ENCODE results near the gene RAB8B.

Gene RAB8B

DNA sequence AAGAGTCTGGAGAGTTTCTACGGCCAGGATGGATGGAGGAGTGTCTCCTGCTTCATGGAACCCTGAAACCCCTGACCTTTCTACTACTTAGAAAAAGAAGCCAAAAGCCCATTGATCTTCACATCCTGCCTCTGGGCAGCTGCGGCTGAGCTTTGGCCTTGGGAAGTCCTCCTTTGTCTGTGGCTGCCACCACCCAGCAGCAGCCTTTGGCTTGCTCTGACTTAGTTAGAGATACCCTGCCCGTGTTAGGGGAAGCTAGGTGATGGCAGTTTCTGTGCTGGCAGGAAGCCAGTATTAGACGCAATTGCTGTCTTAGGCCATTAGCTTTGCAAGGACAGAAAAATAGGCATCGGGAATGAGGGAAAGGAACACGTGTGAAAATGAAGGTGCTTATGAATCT is 106.8 kb downstream of the RAB8B start:
- H2AFZ ChIP-seq (ENCODE audit: low read depth, low read length, severe bottlenecking), result no peak overlapping the region
- no peak overlapping the region for H3K4me3 ChIP-seq (ENCODE audit: insufficient read depth, low read length, poor library complexity, severe bottlenecking)
- no peak overlapping the region for H3K9ac ChIP-seq (ENCODE audit: low read length)
- H3K27ac ChIP-seq (ENCODE audit: low read depth, low read length), result no peak overlapping the region
- H3K9me2 ChIP-seq (replicated peaks; ENCODE audit: insufficient read depth, low read length), result no peaks in the 10 kb centered on the region
- no peaks in the 10 kb centered on the region for H3K36me3 ChIP-seq (ENCODE audit: low read length)
- H3K79me2 ChIP-seq (ENCODE audit: insufficient read depth, low read length), result no peaks in the 10 kb centered on the region
- no peaks in the 10 kb centered on the region for H3K9me3 ChIP-seq (ENCODE audit: insufficient read depth, low read length)
- TF ChIP-seq EZH2phosphoT487 (conservative IDR thresholded peaks at IDR 0.05; ENCODE audit: low read length), result no peak
- TF ChIP-seq, protein P1, sequence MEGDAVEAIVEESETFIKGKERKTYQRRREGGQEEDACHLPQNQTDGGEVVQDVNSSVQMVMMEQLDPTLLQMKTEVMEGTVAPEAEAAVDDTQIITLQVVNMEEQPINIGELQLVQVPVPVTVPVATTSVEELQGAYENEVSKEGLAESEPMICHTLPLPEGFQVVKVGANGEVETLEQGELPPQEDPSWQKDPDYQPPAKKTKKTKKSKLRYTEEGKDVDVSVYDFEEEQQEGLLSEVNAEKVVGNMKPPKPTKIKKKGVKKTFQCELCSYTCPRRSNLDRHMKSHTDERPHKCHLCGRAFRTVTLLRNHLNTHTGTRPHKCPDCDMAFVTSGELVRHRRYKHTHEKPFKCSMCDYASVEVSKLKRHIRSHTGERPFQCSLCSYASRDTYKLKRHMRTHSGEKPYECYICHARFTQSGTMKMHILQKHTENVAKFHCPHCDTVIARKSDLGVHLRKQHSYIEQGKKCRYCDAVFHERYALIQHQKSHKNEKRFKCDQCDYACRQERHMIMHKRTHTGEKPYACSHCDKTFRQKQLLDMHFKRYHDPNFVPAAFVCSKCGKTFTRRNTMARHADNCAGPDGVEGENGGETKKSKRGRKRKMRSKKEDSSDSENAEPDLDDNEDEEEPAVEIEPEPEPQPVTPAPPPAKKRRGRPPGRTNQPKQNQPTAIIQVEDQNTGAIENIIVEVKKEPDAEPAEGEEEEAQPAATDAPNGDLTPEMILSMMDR (IDR thresholded peaks at IDR 0.05; ENCODE audit: insufficient read depth, low read length, poor library complexity, severe bottlenecking), result no peak
- H3K27me3 ChIP-seq (ENCODE audit: low read length), result no peaks in the 10 kb centered on the region
- no peak overlapping the region for H3K4me2 ChIP-seq (ENCODE audit: low read depth, low read length, poor library complexity, severe bottlenecking)
- H4K20me1 ChIP-seq (ENCODE audit: low read depth, low read length), result no peaks in the 10 kb centered on the region
- H3F3A ChIP-seq (ENCODE audit: insufficient read depth), result no peaks in the 10 kb centered on the region

DNA sequence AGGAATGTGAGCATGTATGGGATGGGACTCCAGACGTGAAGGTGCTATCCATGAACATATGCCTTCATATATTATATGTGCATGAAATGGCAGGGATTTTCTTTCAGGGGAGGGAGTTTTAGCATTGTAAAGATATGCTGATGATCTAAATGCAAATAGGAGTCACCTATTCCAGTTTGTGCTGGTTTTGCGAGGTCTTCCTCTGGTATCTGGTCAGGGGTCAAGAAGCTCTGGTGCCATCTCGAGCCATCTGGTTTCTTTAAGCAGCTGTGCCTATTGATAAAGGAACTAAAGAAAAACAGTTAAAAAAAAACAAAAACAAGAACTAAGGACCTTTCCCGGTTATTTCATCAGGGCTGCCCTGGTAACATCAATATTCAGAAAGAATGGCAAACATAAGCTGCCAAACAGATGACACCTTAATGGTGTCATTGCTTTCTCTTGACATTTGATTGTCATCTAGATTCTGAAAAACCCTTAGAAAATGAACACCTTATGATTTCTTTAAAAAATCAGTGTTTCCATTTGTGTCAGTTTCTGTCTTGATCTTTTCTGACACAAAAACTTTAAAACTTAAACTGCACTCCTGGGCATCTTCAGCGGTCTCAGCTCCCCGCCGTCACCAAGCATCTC is 110.7 kb downstream of the RAB8B start:
- no peaks in the 10 kb centered on the region for H3K79me2 ChIP-seq (ENCODE audit: insufficient read depth, low read length)
- H3K4me3 ChIP-seq (ENCODE audit: insufficient read depth, low read length, poor library complexity, severe bottlenecking), result no peak overlapping the region
- H3K9me3 ChIP-seq (ENCODE audit: insufficient read depth, low read length), result no peaks in the 10 kb centered on the region
- H3F3A ChIP-seq (ENCODE audit: insufficient read depth), result no peaks in the 10 kb centered on the region
- H2AFZ ChIP-seq (ENCODE audit: low read depth, low read length, severe bottlenecking), result no peak overlapping the region
- H4K20me1 ChIP-seq (ENCODE audit: low read depth, low read length), result no peaks in the 10 kb centered on the region
- no peaks in the 10 kb centered on the region for H3K36me3 ChIP-seq (ENCODE audit: low read length)
- H3K9me2 ChIP-seq (replicated peaks; ENCODE audit: insufficient read depth, low read length), result no peaks in the 10 kb centered on the region
- H3K9ac ChIP-seq (ENCODE audit: low read length), result no peak overlapping the region
- H3K27ac ChIP-seq (ENCODE audit: low read depth, low read length), result no peak overlapping the region
- no peak overlapping the region for H3K4me2 ChIP-seq (ENCODE audit: low read depth, low read length, poor library complexity, severe bottlenecking)
- H3K27me3 ChIP-seq (ENCODE audit: low read length), result no peaks in the 10 kb centered on the region
- no peak for TF ChIP-seq EZH2phosphoT487 (conservative IDR thresholded peaks at IDR 0.05; ENCODE audit: low read length)
- TF ChIP-seq, protein P1 (IDR thresholded peaks at IDR 0.05; ENCODE audit: insufficient read depth, low read length, poor library complexity, severe bottlenecking), result no peak

DNA sequence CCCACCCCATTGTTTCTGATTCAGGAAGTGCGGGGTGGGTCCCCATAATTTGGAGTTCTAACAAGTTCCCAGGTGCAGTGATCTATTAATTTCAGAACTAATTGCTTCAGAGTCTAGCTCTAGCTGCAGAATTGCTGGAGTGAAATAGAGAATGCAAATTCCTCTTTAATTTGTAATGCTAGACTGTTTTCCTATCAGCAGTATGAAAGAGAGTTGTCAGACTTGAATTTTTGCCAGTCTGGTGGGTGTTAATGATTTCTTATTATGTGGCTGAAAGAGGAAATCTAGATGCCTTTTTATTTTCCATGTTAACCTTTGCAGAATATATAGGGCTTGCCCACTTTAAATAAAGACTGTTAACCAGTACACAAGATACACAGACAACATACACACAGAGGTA is 111.7 kb downstream of the RAB8B start:
- H3K4me2 ChIP-seq (ENCODE audit: low read depth, low read length, poor library complexity, severe bottlenecking), result no peak overlapping the region
- H4K20me1 ChIP-seq (ENCODE audit: low read depth, low read length), result no peaks in the 10 kb centered on the region
- H3K4me3 ChIP-seq (ENCODE audit: insufficient read depth, low read length, poor library complexity, severe bottlenecking), result no peak overlapping the region
- H3K36me3 ChIP-seq (ENCODE audit: low read length), result no peaks in the 10 kb centered on the region
- TF ChIP-seq, protein P1 (IDR thresholded peaks at IDR 0.05; ENCODE audit: insufficient read depth, low read length, poor library complexity, severe bottlenecking), result no peak
- no peak for TF ChIP-seq EZH2phosphoT487 (conservative IDR thresholded peaks at IDR 0.05; ENCODE audit: low read length)
- no peaks in the 10 kb centered on the region for H3K9me3 ChIP-seq (ENCODE audit: insufficient read depth, low read length)
- H3F3A ChIP-seq (ENCODE audit: insufficient read depth), result no peaks in the 10 kb centered on the region
- no peaks in the 10 kb centered on the region for H3K27me3 ChIP-seq (ENCODE audit: low read length)
- H3K9ac ChIP-seq (ENCODE audit: low read length), result no peak overlapping the region
- H3K27ac ChIP-seq (ENCODE audit: low read depth, low read length), result no peak overlapping the region
- H3K9me2 ChIP-seq (replicated peaks; ENCODE audit: insufficient read depth, low read length), result no peaks in the 10 kb centered on the region
- H3K79me2 ChIP-seq (ENCODE audit: insufficient read depth, low read length), result no peaks in the 10 kb centered on the region
- no peak overlapping the region for H2AFZ ChIP-seq (ENCODE audit: low read depth, low read length, severe bottlenecking)
